T-helper 2 cell treated with Interferon-gamma antibody and Interleukin-4, amounts not matched to agents 100 ng/mL and 5 ng/mL, for 36 hours (primary cell): ENCODE measurements around the gene GTF3C2. TPM values are rescaled to one million over a fixed set of nuclear protein-coding genes. Genes with fewer than 3 reads are reported as not detected.
"Not testable (repeated sequence)": the region's sequence is repeated elsewhere in the genome, so short reads cannot be mapped to it uniquely, and the experiment has no call there.

Experiments used
- intact Hi-C: fragments of 100-400 bp; cut with micrococcal nuclease; formaldehyde crosslinking; loops from one replicate; pipeline ENCODE4 v1.15.1; 2023
- total RNA-seq: library from RNA; stranded (reverse); gene quantifications from 2 replicates; pipeline ENCODE4 v1.2.3, GENCODE V29; 2022

The GTF3C2 gene
- total RNA-seq, 1 donor from 2014 or later: 75.6 TPM

DNA sequence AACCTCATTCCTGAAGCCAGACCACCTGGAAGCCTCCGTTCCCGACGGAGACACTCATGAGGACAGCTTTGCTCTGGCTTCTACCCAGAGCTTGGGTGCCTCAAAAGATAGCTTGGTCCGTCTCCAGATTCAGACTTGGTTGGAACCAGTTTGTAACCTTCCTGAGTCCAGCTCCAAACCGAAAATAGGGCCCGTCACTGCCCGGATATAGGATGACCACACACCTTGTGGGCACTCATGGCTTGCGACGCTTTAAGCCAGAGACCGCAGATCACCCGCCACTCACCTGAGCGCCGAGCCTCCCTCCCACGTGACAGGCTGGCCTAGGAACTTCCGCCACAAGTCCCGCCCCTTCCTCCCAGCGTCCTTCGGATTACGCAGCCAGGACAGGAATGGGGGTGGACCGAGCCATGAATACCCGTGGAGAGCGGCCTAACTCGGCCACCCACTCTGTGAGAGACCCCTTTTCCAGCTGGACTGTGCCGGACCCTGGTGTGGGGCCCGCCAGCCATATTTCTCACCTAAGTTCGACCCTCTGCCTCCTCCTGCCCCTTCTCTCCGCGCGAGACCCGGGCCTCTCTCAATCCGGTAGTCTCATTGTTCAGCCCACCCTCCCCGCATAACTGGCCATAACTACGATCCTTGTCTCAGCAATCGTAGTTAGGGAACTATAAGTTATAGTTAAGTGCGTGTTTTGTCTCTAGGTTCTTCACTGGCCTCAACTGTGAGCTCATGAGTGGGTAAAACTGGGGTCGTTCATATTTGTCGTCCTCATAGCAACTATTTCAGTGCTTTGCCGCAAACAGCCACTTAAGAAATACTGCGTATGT lies 33.6 kb downstream of the GTF3C2 start, which contains the start of gene MPV17:
Gene MPV17 (minus strand): TSS at position 332 of the 830 bp plus-strand sequence. CDS start 580 bp downstream, outside the sequence.
- intact Hi-C loops: loop anchor here (1.0 kb wide), 2 partner anchors 33 to 47 kb away; partner anchors contain the start of genes EIF2B4, GTF3C2 and SNX17

DNA sequence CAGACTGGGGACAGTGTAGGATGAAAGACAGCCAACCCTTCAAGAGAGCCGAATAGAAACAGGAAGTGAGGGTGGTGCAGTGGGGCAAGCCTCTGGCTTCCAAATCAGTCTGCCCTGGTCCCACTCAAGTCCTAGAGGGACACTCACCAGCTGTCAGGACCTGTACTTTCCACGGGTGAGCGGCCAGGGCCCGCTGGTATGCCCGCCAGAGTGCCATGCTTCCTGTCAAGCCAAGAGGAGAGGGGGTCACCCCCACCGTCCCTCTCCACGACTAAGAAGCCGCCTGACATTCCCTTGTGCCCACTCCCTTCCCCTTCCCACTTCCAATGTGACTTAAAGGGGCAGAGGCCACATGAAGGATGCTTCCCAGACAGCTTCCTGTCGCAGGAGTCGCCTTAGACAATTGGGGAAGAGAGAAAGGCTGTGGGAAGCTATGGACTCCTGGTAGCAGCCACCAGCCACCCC lies 34.2 kb downstream of the GTF3C2 start:
- intact Hi-C loops: no loop called here

DNA sequence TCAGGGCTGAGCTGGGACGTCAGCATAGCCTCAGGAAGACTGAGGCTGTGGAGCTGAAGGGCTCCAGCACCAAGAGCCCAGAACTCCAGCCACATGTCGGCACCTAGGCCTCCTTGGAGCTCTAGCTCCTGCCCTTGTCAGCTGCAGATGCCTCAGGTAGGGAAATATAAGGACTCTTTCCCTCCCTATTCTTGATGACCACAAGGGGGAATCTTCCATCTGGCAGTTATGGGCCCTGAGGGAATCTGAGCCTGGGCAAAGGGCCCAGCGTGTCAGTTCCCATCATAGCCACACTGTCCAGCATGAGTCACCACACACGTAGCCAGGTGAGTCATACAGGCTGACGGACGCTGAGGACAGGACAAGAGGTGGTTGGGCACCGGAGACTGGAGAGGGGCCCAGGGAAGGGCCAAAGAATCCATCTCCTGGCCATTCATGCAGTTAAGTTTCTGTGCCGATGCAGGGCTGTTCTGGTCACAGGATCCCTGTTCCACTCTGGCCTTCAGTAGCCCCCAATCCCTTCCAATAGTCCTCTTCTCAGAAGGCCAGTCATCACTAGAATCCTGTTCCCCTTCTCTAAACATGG lies 35.5 kb downstream of the GTF3C2 start:
- intact Hi-C loops: no loop called here

DNA sequence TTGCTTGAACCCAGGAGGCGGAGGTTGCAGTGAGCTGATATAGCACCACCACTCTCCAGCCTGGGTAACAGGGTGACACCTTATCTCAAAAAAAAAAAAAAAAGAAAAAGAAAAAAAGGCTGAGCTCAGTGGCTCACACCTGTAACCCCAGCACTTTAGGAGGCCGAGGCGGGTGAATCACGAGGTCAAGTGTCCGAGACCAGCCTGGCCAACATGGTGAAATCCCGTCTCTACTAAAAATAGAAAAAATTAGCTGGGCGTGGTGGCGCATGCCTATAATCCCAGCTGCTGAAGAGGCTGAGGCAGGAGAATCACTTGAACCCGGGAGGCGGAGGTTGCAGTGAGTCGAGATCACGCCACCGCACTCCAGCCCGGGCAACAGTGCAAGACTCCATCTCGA lies 36.7 kb downstream of the GTF3C2 start:
- intact Hi-C loops: not testable (repeated sequence)

DNA sequence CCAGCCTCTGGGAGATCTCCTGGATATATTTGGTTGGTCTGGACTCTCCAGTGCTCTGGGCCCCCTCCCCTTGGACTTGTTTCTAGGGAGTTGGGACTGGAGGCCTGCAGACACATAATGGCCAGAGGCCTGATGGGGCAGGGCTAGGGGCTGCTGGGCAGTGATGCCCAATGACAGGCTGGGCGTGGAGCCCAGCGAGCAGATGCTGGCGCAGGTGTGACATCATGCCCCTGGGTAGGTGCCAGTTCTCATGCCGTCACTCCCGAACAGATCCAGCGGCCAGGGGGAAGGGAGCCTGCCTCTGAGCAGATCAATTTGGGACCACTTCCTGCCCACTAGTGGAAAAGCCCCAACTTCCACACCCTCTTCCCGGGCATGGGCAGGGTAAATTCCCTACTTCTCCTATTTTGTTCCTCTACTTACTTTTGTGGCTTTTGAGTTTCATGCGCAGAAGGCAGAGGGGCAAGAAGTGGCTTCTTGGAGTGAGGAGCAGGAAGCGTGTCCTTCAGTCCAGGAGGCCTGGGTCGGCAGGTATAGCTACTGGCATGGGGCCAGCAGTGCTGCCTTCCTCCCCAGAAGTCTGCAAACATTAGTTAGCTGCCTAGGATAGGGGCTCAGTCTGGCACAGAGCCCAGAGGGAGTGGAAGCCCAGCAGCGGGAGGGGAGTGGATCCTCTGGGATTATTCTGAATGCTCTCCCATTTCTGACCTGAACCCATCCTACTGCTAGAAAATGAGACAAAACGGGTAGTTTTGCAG lies 39.7 kb downstream of the GTF3C2 start:
- intact Hi-C loops: no loop called here

DNA sequence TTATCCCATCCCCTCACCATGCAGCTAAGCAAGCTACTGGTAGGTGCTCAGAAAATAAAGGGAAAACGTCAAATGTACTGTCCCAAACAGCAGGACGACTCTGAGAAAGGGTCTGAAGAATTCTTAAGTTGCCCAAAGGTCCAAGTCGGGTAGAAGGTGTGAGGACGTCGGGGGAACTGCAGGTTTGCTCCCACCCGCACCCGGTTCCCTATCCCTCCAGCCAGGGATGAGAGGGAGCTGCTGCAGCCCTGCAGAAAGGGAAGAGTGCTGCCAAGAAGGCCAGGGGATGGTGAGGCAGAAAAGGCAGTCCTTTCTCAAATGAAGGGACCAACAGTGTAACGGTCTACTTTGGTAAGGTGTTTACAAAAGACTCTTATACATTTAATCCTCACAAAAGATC lies 41.4 kb downstream of the GTF3C2 start:
- intact Hi-C loops: no loop called here

DNA sequence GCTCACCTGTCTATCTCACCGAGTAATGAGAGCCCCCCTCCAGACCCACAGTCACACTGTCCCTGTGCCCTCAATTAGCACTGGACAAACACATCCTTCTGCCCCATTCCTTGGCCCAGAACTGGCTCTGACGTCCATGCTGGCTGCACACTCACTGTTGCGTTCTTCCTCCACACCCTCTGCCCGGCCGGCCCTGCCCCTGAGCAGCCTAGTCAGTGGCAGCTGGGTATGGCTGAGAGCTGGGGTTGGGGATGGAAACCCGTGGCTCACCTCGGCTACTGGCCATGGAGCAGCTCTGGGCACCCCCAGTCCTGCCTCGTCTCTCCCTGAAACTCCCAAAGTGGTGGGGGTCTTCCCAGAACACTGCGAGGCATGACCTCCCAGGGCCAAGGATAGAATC lies 41.9 kb downstream of the GTF3C2 start:
- intact Hi-C loops: no loop called here

DNA sequence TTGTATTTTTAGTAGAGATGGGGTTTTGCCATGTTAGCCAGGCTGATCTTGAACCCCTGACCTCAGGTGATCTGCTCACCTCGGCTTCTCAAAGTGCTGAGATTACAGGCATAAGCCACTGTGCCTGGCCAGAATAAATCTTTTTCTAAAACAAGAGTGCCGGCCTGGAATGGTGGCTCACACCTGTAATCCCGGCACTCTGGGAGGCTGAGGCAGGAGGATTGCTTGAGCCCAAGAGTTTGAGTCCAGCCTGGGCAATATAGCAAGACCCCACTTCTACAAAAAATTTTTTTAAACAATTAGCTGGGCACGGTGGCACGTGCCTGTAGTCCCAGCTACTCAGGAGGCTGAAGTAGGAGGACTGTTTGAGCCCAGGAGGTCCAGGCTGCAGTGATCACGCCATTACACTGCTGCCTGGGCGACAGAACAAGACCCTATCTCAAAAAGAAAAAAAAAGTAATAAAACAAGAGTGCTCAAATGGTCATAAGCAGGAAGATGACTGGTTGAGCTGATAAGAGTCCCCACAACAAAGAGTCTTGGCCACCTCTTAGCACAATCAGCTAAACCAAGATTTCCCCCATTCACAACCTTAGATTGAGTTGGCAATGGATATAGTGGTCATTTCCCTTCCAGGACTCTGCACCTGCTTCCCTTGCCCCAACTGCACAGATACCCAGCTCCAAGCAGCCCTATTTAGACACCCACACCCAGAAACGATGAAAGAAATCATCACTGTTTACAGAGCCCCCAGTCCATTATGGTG lies 42.5 kb downstream of the GTF3C2 start:
- intact Hi-C loops: no loop called here

DNA sequence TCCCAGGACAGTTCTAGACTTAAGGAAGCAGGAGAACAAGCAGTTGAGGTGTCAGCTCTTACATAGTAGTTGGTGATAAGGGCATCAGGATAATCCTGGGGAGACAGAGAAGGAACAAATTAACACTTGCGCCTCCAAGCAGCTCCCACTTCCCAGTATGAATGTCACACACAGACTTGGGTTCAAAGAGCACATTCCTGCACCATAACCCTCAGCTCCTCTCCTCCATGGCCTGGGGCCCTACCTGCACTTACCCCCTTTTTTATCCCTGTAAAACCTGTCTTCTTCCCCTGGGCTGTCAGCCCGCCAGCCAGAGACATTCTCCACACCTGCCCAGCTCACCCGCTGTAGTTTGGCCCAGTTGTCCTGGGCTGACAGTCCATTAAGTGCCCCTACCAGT lies 44.4 kb downstream of the GTF3C2 start:
- intact Hi-C loops: no loop called here

DNA sequence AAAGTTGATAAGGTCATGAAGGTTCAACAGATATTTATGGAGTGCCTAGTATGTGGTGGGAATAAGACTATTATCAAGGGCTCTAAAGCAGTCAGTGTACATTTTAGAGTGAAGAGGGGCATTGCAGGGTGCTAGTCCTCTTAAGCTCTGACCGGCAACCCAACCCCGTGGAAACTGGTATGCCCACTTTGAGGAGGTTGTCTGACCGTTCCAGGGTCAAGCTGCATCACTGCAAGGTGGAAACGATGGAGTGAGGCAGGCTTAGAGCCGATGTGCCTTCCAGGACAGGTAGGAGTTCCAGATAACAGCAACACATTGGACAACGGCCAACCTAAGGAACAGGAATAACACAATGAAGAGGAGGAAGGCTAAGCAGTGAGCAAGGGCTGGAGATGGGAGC lies 46.9 kb downstream of the GTF3C2 start:
- intact Hi-C loops: loop anchor here (10.0 kb wide), 1 partner anchor 465 kb away; the partner anchor contains the start of gene DPYSL5

DNA sequence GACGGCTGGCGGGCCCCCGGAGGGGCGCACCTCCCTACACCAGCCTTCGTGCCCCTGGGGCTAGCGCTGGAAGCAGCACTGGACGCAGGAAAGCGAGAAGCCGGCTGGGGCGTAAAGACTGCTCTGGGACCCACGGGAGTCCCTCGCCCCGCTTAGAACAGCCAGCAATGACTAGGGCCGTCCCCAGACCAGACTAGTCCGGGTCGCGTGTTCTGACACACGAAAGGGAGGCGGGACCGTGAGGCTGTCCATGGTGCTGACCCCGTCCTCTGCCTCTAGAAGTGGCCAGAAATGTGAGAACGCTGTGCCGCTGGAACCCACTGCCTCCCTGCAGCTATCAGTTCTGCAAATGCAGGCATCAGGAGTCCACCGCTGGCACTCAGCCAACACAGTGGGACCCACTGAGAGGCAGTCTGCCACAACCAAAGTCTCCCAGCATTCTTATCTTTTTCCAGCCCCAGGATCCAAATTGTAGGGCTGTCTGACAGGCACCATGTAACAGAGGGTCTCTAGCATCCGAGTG lies 48.1 kb downstream of the GTF3C2 start, which contains the start of gene UCN:
Gene UCN (minus strand): TSS at position 87 of the 523 bp plus-strand sequence. CDS start 550 bp downstream, outside the sequence.
- intact Hi-C loops: loop anchor here (10.0 kb wide), 1 partner anchor 464 kb away; the partner anchor contains the start of gene DPYSL5

DNA sequence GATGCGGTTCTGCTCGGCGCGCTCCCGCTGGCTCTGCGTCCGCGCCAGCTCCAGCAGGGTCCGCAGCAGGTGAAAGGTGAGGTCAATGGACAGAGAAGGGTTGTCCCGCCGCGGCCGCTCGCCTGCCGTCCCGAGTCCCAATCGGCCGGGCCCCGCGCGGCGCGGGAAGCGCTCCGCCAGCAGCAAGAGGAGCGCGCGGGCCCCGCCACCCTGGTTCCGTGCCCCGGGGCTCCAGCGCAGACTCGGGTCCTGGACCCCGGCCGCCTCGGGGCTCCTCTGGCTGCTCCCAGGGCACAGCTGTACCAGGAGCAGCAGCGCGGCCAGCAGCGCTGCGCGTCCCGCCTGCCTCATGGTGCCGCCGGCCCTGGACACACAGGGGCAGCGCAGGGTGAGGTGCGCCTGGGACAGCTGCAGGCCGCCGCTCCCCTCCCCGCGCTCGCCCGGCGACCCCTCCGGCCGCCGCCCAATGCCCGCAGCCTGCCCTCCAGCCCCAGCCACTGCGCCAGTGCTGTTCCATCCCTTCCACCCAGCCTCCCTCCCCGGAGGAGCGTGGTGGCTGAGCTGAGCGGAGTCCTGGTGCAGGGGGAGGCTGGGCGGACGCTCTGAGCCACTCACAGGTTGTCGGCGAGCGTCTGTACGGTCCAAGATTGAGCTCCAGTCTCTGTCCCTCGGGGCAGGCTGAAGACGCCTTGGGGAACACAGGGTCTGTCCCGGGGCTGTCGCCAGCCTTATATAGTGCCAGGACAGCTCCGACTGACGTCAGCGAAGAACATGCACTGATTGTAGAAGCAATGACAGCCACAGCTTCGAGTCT lies 48.8 kb downstream of the GTF3C2 start:
- intact Hi-C loops: loop anchor here (10.0 kb wide), 1 partner anchor 463 kb away; the partner anchor contains the start of gene DPYSL5

DNA sequence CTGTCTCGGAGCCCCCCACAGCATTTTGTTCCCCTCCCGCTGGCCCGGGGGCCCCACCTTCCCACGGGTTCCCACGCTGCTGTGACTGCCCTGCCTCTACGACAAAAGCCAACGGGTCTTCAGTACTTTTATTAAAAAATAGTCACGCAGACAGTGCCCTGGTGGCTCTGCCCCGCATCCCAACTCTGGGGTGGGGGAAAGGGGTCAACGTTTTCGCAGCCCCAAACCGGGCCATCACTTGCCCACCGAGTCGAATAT lies 49.3 kb downstream of the GTF3C2 start:
- intact Hi-C loops: loop anchor here (10.0 kb wide), 1 partner anchor 462 kb away; the partner anchor contains the start of gene DPYSL5

DNA sequence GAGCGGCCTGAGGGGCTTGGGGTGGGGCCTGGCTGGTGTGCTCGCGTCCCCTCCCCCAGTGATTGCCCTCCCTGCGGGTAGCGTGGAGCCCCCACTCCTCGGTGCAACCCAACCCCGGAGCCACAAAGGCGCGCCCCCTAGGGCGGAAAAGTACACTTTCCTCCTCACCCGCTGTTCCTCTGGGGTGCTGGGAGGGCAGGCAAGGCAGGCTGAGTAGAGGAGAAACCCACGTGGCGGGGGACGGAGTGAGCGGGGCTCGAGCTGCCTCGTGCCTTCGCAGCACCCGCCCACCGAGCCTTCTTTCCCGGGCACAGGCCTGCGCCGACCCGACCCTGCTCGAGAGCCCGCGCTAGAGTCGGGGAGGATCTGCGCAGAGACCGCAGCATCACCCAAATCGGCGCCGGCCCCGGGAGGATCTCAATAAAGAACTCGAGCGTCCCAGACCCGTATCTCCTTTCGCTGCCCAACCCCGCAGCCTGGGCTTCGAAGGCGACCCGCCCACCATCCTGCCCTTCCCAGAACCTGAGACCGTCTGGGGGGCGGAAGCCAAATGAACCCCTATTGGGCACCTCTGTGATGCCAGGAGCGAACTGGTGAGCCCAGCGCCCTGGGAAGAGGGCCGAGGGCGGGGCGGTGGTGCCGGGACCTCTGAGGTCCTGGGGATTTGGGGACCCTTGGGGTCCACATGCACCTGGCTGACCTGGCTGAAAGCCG lies 49.8 kb downstream of the GTF3C2 start:
- intact Hi-C loops: loop anchor here (10.0 kb wide), 1 partner anchor 462 kb away; the partner anchor contains the start of gene DPYSL5

DNA sequence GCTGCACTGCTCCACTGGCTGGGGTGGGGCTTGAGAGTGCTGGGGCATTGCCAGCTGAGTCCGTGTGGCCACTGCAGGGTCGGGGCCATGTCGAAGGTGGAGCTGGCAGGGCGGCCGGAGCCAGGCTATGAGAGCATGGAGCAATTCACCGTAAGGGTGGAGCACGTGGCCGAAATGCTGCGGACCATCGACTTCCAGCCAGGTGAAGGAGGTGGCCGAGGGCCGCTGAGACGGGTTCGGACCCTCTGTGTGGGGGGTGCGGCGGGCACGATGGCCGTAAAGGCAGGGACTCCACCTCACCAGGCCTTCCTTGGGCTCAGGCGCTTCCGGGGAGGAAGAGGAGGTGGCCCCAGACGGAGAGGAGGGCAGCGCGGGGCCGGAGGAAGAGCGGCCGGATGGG lies 50.4 kb downstream of the GTF3C2 start:
- intact Hi-C loops: loop anchor here (10.0 kb wide), 1 partner anchor 461 kb away; the partner anchor contains the start of gene DPYSL5

DNA sequence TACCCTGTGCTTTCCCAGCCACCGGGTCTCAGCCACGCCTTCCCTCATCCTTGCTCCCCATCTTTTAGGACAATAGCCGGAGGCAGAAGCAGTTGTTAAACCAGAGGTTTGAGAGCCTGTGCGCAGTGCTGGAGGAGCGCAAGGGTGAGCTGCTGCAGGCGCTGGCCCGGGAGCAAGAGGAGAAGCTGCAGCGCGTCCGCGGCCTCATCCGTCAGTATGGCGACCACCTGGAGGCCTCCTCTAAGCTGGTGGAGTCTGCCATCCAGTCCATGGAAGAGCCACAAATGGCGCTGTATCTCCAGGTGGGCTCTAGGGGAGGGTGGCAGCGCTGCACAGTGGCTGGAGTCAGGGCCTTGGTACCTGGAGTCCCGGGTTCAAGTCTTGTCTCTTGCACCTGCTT lies 51.0 kb downstream of the GTF3C2 start:
- intact Hi-C loops: loop anchor here (10.0 kb wide), 1 partner anchor 461 kb away; the partner anchor contains the start of gene DPYSL5

DNA sequence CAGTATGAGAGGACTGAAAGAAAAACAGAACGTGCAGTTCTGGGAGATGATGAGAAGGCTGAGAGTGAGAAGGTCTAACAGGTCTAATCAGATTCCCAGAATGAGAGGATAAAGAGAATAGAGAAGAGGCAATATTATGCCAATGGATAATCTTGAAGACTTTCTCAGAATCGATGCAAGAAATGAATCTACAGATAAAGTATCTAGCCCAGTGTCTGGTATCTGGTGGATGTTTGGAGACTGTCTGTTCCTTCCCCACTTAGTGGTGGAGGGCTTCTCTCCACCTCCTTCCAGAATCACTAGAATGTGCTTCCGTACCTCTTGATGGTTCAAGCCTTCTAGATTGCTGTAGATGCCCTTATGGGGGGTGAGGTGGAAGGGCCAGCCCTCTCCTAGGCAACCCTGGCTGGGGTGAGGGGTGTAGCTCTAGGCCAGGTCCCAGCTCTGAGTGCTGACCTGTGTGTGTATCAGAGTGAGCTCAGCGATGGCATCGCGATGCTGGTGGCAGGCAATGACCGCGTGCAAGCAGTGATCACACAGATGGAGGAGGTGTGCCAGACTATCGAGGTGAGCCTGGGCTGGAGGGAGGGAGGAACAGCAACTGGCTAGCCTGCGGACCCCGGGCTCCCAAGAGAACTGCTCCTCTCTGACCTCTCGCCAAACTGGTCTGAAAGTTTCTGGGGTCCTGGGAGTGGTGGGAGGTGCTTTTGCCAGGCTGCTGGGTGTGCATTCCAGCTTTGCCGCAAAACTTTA lies 51.9 kb downstream of the GTF3C2 start:
- intact Hi-C loops: loop anchor here (10.0 kb wide), 1 partner anchor 460 kb away; the partner anchor contains the start of gene DPYSL5
